Neural progenitor cell (in vitro differentiated cells): ENCODE data around the gene TEX53.

Experiments
- CTCF ChIP-seq: fragments of 200-600 bp; sonication (generic); IDR thresholded peaks from 2 replicates; pipeline ENCODE4 v1.5.1; 2017; ENCODE audit warnings: antibody characterized with exemption, mild to moderate bottlenecking
- EZH2 ChIP-seq: fragments of 200-600 bp; sonication (generic); IDR thresholded peaks from 2 replicates; pipeline ENCODE4 v1.6.1; 2017; ENCODE audit warnings: antibody characterized with exemption, mild to moderate bottlenecking, moderate library complexity

GRCh38 chr9:114611516-114612271 lies 45.9 kb downstream of the TEX53 start:
- no peak for TF ChIP-seq CTCF
- TF ChIP-seq EZH2 = no peak
